ENCODE measurements around the gene SEMA5B. TPM values are rescaled to one million over a fixed set of nuclear protein-coding genes. Genes with fewer than 3 reads are reported as not detected.

The SEMA5B gene
- total and polyA plus RNA-seq, 9 of the 15 experiments (the other 6 are each of a cell fraction or from before 2014, with no cell fraction given), result not detected

- TF ChIP-seq HNRNPK (IDR thresholded peaks at IDR 0.05; ENCODE audit: low read depth, low read length, poor library complexity, severe bottlenecking) (no peak), NCOA2 (IDR thresholded peaks at IDR 0.05; ENCODE audit: partially characterized antibody in 2 of 2) (no peak), NR2C1 (IDR thresholded peaks at IDR 0.05) (no peak), NR2C1 (tag; IDR thresholded peaks at IDR 0.05) (no peak), CEBPG (CRISPR knock-in tag; IDR thresholded peaks at IDR 0.05) (no peak), CEBPG (tag; conservative IDR thresholded peaks at IDR 0.05 in 1 of 2, IDR thresholded peaks at IDR 0.05 in 1 of 2) (no peak)
Measured at GRCh38 chr3:122886946-122887345, 140.6 kb downstream of the SEMA5B start (continued).

- no peak overlapping the region for H3K27ac ChIP-seq (ENCODE audit: extremely low read depth, low read depth, low read length)
- no peaks in the 10 kb centered on the region for H3K9me3 ChIP-seq (replicated peaks; ENCODE audit: control insufficient read depth, insufficient read depth, low read depth, low read length)
- TF ChIP-seq CC2D1A (IDR thresholded peaks at IDR 0.05) (no peak), HDAC8 (tag; IDR thresholded peaks at IDR 0.05) (no peak), ZNF274 (IDR thresholded peaks at IDR 0.05; ENCODE audit: borderline replicate concordance, low read depth, low read length) (no peak), TAF7 (tag; IDR thresholded peaks at IDR 0.05) (no peak), NRF1 (conservative IDR thresholded peaks at IDR 0.05 in 1 of 2, IDR thresholded peaks at IDR 0.05 in 1 of 2) (no peak), FOS (IDR thresholded peaks at IDR 0.05; ENCODE audit: extremely low read depth, insufficient read length) (no peak), ZNF398 (CRISPR knock-in tag; IDR thresholded peaks at IDR 0.05) (no peak), TCF7L2 (IDR thresholded peaks at IDR 0.05; ENCODE audit: low read depth, low read length) (no peak)
- TF ChIP-seq, protein P1, sequence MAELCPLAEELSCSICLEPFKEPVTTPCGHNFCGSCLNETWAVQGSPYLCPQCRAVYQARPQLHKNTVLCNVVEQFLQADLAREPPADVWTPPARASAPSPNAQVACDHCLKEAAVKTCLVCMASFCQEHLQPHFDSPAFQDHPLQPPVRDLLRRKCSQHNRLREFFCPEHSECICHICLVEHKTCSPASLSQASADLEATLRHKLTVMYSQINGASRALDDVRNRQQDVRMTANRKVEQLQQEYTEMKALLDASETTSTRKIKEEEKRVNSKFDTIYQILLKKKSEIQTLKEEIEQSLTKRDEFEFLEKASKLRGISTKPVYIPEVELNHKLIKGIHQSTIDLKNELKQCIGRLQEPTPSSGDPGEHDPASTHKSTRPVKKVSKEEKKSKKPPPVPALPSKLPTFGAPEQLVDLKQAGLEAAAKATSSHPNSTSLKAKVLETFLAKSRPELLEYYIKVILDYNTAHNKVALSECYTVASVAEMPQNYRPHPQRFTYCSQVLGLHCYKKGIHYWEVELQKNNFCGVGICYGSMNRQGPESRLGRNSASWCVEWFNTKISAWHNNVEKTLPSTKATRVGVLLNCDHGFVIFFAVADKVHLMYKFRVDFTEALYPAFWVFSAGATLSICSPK (IDR thresholded peaks at IDR 0.05; ENCODE audit: borderline replicate concordance), result no peak
- no peak overlapping the region for H3K4me2 ChIP-seq (ENCODE audit: insufficient read depth, low read length)
- ATAC-seq (no peak), FAIRE-seq (no peak), DNase-seq (ENCODE audit: extremely low read depth in 1 of 4, low spot score in 3 of 4) (no peak)
- H2AFZ ChIP-seq (ENCODE audit: low read depth, low read length), result no peak overlapping the region
- WGBS (ENCODE audit: insufficient coverage, low coverage, missing lambda C conversion rate), result 2% methylated on average over 4 of the region's 4 CpGs
- H3K36me3 ChIP-seq (ENCODE audit: control insufficient read depth, insufficient read depth, low read length), result no peaks in the 10 kb centered on the region
- H3K27me3 ChIP-seq (ENCODE audit: control insufficient read depth in 2 of 2, insufficient read depth in 2 of 2, low read length in 2 of 2), result peaks cover 8 to 19% of the 10 kb centered on the region in 2 experiments; a peak in 4 of 5 replicates
- no peaks in the 10 kb centered on the region for H3K79me2 ChIP-seq (ENCODE audit: control insufficient read depth, insufficient read depth, low read length)
- ChIA-PET CTCF (ENCODE audit: low intra/inter-chr PET ratio) (no interaction called here), POLR2A (no interaction called here)
- intact Hi-C loops (cut with micrococcal nuclease) (no loop called here), in situ Hi-C loops (cut with MboI) (no loop called here)
- H3K4me3 ChIP-seq, result no peak overlapping the region
- no TSS peak for BruUV-seq (replicated peaks)
- H4K20me1 ChIP-seq (replicated peaks; ENCODE audit: control insufficient read depth, insufficient read depth, low read length), result no peaks in the 10 kb centered on the region
- H3K9me1 ChIP-seq (ENCODE audit: control insufficient read depth, insufficient read depth, low read length), result no peaks in the 10 kb centered on the region
- H3K4me1 ChIP-seq (replicated peaks in 1 of 2; ENCODE audit: control insufficient read depth in 2 of 2, insufficient read depth in 2 of 2, low read length in 2 of 2), result no peaks in the 10 kb centered on the region
- H3K9ac ChIP-seq (ENCODE audit: insufficient read depth in 1 of 2, low read depth in 2 of 2, low read length in 2 of 2), result no peak overlapping the region
Measured at GRCh38 chr3:122886251-122886650, 141.3 kb downstream of the SEMA5B start.

Data from K562 (cell line).